Esophagus squamous epithelium (tissue), 4 donors: ENCODE results near the gene PSTPIP2.

Experiments used
- POLR2A ChIP-seq, 4 donors: fragments of 450-650 bp; IDR thresholded peaks; one replicate each; pipeline ENCODE4 v1.6.1; 2017; ENCODE audit warnings: antibody characterized with exemption in 4 of 4, mild to moderate bottlenecking in 4 of 4, moderate library complexity in 3 of 4
- TF ChIP-seq, protein P1 (sequence below), 6 experiments: fragments of 450-650 bp in 4 of 6; fragments of 200-600 bp in 2 of 6; sonication (generic) in 2 of 6; IDR thresholded peaks; one replicate each; pipeline ENCODE4 v1.5.1; 2016 to 2019; ENCODE audit warnings: antibody characterized with exemption in 6 of 6, mild to moderate bottlenecking in 4 of 6, moderate library complexity in 4 of 6

DNA sequence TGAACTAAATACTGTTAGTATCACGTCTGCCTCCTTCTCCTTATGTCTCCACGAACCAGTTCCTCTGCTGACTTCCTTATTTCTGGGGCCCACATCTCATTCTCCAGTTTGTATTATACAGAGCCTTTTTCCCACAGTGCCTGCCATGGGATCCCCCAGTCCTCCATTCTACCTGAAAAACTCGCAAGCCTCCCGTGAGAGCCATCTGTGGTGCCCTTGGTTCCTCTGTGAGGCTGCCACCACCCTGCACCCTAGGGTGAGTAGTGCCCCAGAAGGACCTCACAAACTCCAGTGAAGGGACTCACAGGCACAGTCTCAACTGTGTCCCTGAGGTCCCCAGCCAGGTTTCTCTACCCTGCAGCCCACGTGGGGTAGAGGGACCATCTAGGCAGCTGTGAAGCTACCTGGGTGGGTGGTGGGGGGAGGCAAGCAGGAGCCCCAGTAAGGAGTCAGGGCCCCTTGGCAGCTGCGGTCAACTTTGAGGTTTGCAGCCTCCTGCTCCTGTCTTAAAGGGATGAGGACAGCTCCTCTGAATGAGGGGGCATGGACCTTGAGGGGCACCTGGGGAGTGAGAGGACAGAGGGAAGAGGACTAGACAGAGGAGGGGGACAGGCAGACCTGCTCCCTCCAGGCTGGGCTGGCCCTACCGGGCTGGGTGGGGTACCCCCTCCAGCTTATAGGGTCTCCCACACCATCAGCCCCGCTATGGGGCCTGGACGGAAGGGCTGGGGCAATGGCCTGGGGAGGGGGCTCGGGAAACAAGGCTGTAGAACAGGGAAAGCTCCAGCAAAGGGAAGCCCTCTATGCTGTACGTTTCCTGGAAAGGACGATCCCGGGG lies 1.0 kb downstream of the PSTPIP2 start:
- TF ChIP-seq, protein P1, sequence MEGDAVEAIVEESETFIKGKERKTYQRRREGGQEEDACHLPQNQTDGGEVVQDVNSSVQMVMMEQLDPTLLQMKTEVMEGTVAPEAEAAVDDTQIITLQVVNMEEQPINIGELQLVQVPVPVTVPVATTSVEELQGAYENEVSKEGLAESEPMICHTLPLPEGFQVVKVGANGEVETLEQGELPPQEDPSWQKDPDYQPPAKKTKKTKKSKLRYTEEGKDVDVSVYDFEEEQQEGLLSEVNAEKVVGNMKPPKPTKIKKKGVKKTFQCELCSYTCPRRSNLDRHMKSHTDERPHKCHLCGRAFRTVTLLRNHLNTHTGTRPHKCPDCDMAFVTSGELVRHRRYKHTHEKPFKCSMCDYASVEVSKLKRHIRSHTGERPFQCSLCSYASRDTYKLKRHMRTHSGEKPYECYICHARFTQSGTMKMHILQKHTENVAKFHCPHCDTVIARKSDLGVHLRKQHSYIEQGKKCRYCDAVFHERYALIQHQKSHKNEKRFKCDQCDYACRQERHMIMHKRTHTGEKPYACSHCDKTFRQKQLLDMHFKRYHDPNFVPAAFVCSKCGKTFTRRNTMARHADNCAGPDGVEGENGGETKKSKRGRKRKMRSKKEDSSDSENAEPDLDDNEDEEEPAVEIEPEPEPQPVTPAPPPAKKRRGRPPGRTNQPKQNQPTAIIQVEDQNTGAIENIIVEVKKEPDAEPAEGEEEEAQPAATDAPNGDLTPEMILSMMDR (IDR thresholded peaks at IDR 0.05), result no peak
- no peak for TF ChIP-seq POLR2A (IDR thresholded peaks at IDR 0.05)
